SU-DHL-6 (cell line): ENCODE measurements around the gene TCP11.

ENCODE experiments used
- EZH2phosphoT487 ChIP-seq: fragments of 200-600 bp; sonication (generic), shearing (Covaris generic); conservative IDR thresholded peaks from 2 replicates; pipeline ENCODE4 v1.6.1; 2018; ENCODE audit warnings: mild to moderate bottlenecking, antibody characterized with exemption, low read length, moderate library complexity, mixed read lengths
- TF ChIP-seq, protein P1 (sequence below): fragments of 200-600 bp; sonication (generic); IDR thresholded peaks from one replicate; pipeline ENCODE4 v1.5.1; 2017; ENCODE audit warnings: antibody characterized with exemption, mild to moderate bottlenecking, low read length, moderate library complexity; ENCODE audit not compliant: insufficient read depth, poor library complexity, severe bottlenecking

DNA sequence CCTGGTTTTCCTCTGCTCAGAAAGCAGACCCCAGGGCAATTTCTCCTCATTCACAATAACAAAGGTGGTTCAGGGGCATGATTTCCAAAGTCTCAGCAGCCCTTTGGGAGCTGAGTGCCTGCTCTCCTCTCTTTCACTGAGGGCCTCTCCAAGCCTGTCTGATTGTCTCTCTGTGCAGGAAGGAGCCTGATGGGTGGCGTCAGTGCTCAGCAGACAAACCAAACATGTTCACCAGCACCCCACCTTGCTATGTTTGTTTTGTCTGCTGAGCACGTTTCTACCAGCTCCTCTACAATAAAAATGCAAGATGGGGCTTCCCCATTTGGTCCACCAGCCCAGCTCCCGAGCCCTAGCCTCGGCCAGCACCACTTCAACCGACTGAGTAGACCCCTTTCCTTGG is 25.4 kb upstream of the TCP11 start:
- TF ChIP-seq, protein P1, sequence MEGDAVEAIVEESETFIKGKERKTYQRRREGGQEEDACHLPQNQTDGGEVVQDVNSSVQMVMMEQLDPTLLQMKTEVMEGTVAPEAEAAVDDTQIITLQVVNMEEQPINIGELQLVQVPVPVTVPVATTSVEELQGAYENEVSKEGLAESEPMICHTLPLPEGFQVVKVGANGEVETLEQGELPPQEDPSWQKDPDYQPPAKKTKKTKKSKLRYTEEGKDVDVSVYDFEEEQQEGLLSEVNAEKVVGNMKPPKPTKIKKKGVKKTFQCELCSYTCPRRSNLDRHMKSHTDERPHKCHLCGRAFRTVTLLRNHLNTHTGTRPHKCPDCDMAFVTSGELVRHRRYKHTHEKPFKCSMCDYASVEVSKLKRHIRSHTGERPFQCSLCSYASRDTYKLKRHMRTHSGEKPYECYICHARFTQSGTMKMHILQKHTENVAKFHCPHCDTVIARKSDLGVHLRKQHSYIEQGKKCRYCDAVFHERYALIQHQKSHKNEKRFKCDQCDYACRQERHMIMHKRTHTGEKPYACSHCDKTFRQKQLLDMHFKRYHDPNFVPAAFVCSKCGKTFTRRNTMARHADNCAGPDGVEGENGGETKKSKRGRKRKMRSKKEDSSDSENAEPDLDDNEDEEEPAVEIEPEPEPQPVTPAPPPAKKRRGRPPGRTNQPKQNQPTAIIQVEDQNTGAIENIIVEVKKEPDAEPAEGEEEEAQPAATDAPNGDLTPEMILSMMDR, result no peak
- TF ChIP-seq EZH2phosphoT487, result no peak
